GM19239 (cell line): Measurements from ENCODE around the gene MARCHF5.
"Not testable (repeated sequence)": the region's sequence is repeated elsewhere in the genome, so short reads cannot be mapped to it uniquely, and the experiment has no call there.

Experiments used
- DNase-seq: peaks from one replicate; pipeline ENCODE4 v3.0.0; 2011; ENCODE audit warnings: low spot score; ENCODE audit not compliant: insufficient read length
- FAIRE-seq: peaks from 2 replicates; lab custom pipeline; 2011; peaks lifted over from hg19 to GRCh38; lab: Jason Lieb, UNC

Gene MARCHF5

DNA sequence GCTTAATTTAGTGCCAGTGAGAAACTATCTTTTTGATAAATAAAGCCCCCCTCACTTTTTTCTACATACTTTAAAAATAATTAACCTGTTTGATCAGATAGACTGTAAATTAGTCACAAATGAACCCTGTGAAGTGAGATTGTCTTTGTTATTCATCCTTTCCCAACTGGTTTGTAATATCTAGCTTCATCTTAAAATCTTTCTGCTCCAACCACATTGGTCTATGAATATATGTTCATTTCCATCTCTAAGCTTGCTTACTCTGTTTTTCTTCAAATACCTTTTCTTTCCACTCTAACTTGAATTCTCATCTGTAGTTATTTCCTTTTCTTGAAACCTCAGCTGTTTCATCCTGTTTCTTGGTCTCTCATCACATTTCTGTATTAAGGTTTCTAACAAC, 12.1 kb downstream of the MARCHF5 start:
- DNase-seq (no peak), FAIRE-seq (peak; percentile 39)

DNA sequence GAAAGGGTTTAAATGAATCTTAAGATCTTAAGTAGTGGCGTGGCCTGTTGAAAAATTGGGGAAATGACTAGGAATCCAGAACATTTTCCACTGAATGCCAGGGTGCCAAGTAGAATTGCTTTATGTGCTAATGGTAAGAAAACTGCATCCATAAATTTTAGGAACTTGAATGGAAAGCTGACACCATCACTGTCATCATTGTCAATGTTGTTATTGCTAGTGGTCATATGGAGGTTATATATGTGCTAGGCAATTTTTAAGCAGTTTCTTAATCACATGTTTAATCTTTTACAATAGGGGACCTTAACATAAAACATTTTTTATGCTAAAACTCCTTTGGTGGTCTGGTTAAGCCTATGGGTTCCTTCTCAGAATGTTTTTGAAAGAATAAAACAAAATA, 13.1 kb downstream of the MARCHF5 start:
- DNase-seq (no peak), FAIRE-seq (no peak)

DNA sequence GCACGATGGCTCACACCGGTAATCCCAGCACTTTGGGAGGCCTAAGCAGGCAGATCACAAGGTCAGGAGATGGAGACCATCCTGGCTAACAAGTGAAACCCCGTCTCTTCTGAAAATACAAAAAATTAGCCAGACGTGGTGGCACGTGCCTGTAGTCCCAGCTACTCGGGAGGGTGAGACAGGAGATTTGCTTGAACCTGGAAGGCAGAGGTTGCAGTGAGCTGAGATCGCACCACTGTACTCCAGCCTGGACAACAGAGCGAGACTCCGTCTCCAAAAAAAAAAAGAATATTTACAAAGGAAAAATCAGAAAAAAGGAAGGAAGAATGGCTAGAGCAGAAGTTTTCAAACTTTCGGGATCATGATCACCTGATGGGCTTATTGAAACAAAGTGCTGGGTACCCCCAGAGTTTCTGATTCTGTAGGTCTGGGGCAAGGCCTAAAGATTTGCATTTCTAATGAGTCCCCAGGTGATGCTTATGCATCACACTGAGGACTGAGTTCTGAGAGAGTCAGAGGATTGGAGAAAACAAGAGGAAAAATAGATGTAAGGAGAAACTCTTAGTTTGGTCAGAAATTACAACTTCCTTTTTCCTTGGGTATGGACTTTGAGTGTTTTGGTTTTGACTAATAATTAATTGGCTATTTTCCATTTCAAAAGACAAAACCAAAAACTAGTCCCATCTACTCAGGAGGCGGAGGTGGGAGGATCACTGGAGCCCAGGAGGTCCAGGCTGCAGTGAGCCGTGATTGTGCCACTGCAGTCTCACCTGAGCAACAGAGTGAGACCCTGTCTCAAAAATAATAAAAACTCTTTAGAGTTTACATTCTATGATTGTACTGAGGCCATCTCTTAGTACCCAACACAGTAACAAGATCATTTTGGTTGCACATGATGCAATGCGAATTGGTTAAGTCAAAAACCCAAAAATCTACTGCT, 14.4 kb downstream of the MARCHF5 start:
- FAIRE-seq, result peak; percentile 77
- no peak for DNase-seq

DNA sequence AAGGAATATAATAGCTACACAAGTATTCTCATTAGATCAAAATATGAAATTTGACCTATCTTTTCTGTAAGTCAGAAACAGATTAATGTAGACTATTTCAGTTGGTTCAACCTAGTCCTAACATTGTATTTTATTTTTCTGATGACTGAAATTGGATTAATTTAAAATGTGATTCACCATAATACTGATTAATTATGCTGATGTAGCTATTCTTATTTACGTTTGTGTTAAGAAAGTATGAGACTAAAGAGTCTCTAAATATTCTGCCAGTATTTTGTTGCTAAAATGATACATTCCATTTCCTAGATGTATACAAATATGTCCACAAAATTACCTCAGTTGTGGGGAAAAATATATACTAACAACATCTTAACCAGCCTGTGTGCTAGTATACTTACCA, 18.3 kb downstream of the MARCHF5 start:
- no peak for FAIRE-seq

DNA sequence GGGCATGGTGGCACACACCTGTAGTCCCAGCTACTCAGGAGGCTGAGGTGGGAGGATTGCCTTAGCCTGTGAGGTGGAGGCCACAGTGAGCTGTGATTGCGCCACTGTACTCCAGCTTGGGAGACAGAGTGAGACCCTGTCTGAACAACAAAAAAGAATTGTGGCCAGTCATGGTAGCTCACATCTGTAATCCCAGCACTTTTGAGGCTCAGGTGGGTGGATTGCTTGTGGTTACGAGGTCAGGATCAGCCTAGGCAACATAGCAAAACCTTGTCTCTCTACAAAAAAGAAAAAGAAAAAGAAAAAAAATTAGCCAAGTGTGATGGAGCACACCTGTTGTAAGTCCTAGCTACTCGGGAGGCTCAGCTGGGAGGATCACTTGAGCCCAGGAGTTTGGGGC, 22.8 kb downstream of the MARCHF5 start:
- DNase-seq (no peak), FAIRE-seq (no peak)

More for the DNA sequence above, 18.3 kb downstream of the MARCHF5 start:
- no peak for DNase-seq

DNA sequence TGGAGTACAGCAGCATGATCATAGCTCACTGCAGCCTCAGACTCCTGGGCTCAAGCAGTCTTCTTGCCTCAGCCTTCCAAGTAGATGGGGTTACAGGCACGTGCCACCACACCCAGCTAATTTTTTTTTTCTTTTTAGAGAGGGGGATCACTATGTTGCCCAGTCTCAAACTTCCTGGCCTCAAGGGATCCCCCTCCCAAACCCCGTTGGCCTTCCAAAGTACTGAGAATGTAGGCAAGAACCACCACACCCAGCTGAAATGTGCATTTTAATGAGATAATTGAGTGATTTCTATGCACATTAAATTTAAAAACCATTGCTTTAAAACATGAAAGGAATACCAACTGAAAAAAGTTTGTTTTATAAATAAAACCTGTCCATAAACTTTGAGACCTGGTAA, 25.6 kb downstream of the MARCHF5 start:
- FAIRE-seq (no peak), DNase-seq (no peak)

DNA sequence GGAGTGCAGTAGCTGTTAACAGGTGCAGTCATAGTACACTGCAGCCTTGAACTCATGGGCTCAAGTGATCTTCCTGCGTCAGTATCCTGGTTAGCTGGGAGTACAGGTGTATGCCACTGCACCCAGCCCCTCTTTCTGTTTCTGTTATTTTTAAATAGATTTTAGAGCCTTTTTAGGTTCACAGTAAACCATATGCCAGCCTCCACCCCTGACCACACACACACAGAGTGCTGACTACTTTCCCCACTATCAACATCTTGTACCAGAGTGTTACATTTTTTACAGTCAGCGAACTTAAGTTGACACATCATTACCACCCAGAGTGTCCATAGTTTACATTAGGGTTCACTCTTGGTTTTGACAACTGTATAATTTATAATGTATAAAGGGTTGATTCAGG, 32.1 kb downstream of the MARCHF5 start:
- no peak for FAIRE-seq
- no peak for DNase-seq

DNA sequence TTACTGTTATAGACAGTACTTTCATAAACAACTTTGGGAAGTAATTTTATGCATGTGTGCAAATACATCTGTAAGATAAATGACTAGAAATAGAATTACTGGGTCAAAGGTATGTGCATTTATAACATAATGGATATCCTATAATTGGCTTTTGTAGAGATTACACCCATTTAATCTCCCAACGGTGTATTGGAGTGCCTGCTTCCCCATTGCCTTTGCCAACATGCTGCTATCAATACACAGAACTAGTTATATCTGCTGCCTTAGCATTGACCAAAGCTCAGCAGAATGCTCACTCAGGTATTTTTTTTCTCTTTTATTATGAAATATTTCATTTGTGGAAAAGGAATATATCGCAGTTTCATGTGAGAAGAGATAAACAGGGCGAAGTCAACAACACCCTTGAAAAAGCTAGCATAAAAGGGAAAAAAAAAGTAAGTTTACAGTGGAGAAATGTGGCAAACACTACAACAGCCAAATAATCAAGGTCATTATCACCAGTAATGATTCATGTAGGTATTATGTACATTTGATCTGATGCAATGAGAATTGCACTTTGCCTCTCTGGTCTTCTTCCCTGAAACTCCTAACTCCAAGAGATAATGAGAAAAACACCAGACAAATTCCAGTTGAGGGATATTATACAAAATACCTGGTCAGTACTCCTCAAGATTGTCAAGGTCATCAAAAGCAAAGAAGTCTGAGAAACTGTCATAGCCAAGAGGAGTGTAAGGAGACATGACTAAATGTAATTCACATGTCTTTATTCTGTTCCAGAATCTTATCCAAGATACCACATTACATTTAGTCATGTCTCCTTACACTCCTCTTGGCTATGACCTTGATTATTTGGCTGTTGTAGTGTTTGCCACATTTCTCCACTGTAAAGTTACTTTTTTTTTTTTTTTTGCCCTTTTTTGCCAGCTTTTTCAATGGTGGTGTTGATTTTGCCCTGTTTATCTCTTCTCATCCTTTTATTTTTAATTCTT, 36.8 kb downstream of the MARCHF5 start:
- FAIRE-seq, result no peak
- no peak for DNase-seq

DNA sequence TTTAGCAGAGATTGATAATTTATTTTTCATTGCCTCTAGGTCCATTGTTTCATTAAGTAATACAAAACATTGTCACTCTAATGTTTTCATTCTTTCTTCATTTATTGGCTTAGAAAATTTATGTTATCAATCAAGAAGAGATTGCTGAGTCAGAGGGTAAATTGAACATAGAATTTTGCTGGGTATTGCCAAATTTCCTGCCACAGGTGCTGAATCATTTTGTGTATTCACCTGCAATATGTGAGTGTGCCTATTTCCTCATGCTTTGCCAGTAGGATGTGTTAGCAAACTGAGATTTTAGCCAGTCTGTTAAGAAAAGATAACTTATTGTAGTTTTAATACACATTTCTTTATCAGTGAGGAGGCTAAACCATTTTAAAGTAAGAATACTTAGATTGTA, 38.0 kb downstream of the MARCHF5 start:
- no peak for FAIRE-seq

DNA sequence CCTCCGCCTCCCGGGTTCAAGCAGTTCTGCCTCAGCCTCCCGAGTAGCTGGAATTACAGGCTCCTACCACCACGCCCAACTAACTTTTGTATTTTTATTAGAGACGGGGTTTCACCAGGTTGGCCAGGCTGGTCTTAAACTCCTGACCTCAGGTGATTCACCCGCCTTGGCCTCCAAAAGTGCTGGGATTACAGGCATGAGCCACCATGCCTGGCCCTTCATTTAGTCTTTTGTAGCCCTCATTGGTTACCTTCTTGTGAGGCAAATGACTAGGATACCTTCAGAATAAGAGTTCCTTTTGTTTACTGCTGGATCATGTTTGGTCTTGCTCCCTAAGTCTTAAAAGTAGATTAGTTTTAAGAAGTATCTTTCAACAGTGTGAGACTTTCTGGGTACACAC, 39.0 kb downstream of the MARCHF5 start:
- FAIRE-seq, DNase-seq: not testable (repeated sequence)

More for the DNA sequence above, 38.0 kb downstream of the MARCHF5 start:
- DNase-seq, result no peak

DNA sequence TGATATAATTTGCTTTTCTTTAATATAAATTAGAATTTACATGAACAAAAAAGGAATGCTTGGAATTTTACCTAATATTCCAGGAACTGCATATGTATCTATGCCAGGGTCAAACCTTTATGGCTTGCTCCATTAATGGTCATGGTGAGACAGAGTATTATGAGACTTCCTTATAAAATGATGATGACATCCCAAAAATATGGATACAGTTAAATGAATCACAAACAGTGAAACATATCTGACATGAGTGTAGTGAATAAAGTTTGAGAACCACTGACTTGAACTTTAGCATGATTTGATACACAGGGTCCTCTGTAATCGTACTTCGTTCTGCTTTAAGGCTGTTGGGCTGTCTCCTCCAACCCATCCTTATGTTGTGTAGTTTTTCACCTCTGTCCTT, 51.8 kb downstream of the MARCHF5 start:
- FAIRE-seq (peak; percentile 11), DNase-seq (no peak)

DNA sequence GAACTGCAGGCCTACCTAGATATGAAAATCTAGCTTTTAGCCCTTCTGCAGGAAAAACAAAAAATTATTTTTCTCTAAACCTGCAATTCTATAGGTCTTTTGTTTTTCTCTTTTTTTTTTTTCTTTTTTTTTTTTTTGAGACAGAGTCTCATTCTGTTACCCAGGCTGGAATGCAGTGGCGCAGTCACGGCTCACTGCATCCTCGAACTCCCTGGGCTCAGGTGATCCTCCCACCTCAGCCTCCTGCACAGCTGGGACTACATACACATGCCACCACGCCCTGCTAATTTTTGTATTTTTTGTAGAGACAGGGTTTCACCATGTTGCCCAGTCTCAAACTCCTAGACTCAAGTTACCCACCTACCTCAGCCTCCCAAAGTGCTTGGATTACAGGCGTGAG, 54.6 kb downstream of the MARCHF5 start:
- not testable (repeated sequence) for DNase-seq, FAIRE-seq

DNA sequence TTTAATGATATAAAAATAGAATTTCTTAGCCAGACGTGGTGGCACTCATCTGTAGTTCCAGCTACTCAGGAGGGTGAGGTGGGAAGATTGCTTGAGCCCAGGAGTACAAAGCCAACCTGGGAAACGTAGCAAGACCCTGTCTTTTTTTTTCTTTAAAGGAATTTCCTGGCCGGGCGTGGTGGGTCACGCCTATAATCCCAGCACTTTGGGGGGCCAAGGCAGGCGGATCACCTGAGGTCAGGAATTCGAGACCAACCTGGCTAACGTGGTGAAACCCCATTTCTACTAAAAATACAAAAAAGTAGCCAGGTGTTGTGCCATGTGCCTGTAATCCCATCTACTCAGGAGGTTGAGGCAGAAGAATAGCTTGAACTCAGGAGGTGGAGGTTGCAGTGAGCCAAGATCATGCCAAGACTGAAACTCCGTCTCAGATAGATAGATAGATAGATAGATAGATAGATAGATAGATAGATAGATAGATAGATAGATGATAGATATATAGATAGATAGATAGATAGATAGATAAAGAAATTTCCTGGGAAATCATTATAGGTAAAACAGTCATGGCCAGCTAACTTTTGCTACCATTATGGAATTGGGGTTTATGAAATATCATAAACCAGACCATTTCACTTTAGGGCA, 56.2 kb downstream of the MARCHF5 start:
- not testable (repeated sequence) for FAIRE-seq

DNA sequence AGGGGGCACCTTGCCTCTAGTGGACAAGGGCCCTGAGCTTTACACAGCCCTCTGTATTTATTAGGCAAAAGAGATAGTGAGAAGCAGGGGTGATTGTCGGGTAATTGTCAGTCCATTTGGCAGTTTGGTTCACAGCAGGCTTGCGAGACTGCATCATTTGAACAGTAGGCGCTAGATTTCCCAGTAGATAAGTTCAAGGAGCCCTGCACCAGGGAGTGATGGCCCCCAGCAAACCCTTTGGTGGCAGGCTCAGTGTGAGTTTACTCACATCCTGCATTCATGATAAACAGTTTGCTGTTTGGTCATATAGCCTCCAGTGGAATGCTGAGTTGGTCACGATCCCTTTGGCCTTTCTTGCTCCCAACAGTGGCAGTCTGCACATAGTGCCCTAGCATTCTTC, 59.4 kb downstream of the MARCHF5 start:
- DNase-seq (no peak), FAIRE-seq (no peak)

More for the DNA sequence above, 56.2 kb downstream of the MARCHF5 start:
- not testable (repeated sequence) for DNase-seq

DNA sequence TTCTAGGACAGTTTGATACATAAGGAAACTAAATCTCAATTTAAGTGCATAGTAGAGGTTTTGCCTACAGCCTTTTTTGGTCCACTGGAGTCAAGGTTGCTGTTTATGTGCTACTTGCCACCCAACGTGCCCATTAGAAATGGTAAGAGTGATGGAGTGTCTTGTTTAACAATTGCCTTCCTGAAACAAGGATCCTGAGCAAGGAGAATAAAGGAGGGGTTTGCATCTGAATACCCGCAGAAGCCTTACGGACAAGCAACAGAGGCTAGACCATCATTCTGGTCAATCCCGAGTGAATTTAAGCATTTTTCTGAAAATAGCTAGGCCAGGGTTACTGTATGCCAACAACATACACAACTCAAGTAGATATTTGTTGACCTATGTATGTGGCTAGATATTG, 63.6 kb downstream of the MARCHF5 start:
- FAIRE-seq (no peak), DNase-seq (no peak)

DNA sequence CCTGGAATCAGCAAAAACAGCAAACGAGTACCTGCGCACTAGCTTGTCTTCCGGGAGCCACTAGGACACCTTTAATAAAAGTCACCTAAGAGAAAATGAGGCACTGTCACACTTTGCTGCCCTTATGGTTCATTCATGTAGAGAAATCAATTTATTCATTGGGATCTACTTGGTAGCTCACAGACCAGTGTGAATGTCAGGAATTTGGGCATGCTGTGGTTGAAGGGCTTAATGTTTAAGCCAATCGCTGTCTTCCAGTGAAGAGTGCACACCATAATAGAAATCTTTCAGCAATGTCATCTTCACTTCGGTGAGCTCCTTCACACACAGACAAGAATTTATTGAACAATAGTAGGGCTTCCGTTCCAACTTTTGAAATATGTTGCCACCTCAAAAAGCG, 65.1 kb downstream of the MARCHF5 start:
- FAIRE-seq (no peak), DNase-seq (no peak)

DNA sequence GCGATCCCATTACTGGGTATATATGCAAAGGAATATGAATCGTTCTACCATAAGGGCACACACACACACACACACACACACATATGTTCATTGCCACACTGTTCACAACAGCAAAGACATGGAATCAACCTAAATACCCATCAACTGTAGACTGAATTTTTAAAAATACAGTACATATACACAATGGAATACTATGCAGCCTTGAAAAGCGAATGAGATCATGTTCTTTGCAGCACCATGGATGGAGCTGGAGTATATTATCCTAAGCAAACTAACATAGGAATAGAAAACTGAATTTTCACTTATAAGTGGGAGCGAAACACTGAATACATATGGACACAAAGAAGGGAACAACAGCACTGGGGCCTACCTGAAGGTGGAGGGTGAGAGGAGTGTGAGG, 72.5 kb downstream of the MARCHF5 start:
- DNase-seq, result no peak
- no peak for FAIRE-seq

DNA sequence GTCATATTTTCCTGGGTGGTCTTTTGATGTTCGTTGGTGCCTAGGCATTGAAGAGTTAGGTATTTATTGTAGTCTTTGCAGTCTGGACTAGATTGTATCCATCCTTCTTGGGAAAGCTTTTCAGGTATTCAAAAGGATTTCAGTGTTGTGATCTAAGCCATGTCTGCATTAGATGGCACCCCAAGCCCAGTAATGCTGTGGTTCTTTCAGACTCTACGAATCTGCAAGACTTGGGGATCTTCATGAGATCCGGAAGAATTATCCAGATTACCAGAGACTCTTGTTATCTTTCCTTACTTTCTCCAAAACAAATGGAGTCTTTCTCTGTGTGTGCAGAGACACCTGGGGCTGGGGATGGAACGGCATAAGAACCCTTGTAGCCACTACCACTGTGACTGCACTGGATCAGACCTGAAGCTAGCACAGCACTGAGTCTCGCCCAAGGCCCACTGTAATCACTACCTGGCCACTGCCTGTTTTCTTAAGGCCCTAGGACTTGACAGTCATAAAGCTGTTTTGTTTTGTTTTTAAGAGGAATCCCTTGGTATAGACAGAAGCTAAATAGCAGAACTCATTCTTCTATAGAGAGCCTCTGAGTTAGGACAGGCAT, 75.5 kb downstream of the MARCHF5 start:
- no peak for DNase-seq
- FAIRE-seq, result no peak

DNA sequence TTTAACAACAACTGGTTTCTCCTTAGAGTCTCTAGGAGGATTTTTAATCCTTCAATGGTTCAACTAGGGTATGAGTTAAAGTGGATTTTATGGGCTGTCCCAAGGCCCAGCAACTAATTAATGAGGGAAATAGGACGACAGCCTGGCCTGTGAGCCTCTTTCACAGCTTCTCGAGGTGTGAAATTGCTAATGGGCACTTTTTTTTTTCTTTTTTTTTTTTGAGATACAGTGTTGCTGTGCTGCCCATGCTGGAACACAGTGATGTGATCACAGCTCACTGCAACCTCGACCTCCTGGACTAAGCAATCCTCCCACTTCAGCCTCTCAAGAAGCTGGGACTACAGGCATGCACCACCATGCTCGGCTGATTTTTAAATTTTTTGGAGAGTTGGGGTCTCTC, 87.0 kb downstream of the MARCHF5 start:
- no peak for FAIRE-seq
- DNase-seq, result no peak

DNA sequence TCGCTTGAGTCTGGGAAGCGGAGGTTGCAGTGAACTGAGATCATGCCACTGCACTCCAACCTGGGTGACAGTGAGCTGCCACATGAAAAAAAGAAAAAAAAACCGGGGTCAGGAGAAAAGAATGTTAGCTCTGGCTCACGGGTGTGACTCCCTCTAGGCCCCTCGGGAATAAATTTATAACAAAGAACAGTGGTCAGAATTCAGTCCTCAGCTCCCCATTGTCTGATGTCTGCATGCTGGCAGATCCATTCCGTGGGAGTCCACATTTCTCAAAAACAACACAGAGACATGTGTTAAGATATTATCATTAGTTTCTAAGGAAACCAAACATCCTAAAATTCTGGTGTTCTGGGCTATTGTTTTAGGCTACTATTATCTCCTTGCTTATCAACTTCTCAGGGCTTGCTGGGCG, 90.6 kb downstream of the MARCHF5 start:
- FAIRE-seq (no peak), DNase-seq (no peak)
